ELF-1 (cell line): ENCODE measurements around the gene CHST9.
"Not testable (repeated sequence)": the region's sequence is repeated elsewhere in the genome, so short reads cannot be mapped to it uniquely, and the experiment has no call there.

ENCODE experiments used
- DNase-seq: peaks from one replicate; pipeline ENCODE4 v3.0.0-alpha.2; 2016; ENCODE audit warnings: low read depth, low spot score

The CHST9 gene

DNA sequence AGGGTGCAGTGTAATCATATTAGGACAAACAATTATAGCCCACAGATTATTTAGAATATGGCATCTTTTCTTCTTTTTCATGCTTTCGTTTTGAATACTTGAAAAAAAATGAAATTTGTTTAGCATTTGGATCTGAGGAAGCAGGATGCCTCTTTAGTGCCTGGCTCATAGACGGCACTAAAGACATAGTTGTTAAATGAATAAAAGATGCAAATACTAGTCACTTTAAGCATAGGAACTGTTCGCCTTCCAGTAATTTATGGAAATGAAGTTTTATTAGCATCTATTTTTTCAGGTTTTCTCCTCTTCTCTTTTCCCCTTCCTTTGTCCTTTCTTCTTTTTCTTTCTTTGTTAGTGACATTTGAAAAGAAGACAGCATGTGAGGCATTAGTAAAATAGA, 80.4 kb downstream of the CHST9 start:
- DNase-seq: no peak

DNA sequence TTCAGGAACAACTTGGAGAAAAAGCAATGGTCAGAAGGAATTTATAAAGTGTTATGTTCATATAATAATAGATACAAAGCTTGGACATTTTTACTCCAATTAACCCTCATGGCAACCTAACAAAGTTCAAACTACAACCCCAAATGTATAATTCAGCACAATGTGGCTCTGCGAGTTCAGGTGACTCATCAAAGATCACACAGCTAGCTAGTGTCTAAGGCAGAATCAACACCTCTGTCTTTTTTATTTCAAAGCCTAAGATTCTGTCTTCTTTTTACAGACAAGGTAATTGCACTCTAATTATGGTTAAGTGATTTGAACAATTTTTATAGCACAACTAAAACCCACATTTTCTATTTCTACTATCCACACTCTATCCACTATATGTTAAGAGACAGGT, 90.5 kb downstream of the CHST9 start:
- no peak for DNase-seq

DNA sequence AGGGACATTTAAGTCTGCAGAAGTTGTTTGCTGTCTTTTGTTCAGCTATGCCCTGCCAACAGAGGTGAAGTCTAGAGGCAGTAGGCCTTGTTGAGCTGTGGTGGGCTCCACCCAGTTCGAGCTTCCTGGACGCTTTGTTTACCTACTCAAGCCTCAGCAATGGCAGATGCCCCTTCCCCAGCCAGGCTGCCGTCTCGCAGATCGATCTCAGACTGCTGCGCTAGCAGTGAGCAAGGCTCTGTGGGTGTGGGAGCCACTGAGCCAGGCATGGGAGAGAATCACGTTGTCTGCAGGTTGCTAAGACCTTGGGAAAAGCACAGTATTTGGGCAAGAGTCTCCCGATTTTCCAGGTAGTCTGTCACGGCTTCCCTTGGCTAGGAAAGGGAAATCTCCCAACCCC, 91.8 kb downstream of the CHST9 start:
- not testable (repeated sequence) for DNase-seq

DNA sequence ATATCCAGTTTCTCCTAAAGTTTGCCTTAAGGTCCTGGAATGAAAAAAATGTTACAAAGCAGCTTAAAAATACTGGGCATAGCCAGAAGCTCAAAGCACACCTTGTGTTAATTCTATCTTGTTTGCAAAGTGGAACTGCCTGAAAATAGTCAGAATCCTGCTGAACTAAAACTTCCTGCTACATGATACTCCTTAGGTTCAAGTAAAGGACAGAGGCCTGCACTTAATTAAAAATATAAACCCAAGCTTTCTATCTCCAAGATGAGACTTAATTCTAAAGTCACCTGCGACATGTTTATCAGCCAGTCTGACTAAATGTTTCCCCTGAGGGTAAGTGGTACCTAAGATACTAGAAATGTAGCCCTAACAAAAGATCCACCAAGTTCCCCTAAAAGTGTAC, 103.4 kb downstream of the CHST9 start:
- no peak for DNase-seq

DNA sequence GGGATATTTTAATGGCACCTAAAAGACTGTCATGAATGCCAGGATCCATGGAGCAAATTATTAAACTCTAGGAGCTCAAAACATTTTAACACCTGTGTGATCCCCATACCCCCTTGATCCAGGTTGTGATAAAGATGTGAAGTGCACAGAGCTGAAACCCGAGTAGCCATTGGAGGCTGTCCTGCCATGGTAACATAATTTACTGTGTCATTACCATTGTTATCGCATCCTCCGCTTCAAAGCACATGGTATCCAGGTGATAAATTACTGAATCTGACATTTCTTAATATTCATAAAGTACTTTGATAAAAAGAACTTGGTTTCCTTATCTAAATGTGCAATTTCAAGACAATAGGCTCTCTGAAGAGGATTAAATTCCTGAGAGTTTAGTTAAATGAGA, 109.3 kb downstream of the CHST9 start:
- DNase-seq: no peak

DNA sequence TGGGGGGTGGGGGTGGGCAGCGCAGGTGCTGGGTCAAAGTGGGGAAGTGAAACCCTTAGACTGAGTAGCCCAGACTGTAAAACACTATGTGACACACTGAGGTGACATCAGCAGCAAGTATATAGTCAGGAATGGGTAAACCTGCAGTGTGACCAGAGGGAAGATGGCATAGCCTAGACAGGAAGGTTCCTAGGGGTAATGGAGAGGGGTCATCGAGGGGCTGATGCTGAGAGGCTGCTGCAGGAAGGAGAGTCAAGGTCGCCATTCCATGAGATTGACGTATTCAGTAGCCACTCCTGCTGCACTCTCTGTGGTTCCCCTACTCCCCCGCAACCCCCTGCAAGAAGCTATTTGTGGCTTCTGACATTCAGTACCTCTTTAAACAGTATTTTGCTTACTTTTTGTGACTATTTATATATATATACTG, 111.7 kb downstream of the CHST9 start:
- DNase-seq: no peak

DNA sequence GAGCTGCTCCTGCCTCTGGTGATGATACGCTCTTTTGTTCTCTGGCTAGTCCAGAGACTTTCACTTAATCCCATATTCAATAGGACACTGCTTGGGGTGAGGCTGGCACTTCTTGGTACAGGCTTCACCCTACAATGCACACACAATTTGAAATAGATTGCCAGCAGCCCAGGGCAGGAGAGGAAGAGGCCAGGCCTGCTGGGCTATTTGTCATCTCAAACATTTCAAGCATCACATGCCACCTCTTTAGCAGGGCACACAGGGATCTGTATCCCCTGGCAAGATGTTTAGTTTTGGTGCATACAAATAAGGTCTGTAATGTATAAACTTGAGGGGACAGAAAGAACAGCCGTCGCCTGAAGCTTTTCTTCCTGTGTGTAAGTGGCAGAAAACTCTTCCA, 120.4 kb downstream of the CHST9 start:
- DNase-seq: no peak

DNA sequence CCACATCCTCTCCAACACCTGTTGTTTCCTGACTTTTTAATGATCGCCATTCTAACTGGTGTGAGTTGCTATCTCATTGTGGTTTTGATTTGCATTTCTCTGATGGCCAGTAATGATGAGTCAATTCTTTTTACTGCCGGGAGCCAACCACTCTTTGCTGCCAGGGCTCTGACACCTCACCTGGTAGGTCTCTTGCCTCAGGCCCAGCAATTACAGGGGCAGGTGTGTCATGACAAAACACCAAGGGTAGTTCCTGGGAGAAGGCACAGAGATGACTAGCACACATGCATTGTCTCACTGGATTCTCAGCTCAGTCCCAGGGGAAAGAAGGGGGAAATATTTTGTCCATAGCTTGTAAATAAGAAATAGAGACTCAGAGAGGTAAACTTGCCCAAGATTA, 122.3 kb downstream of the CHST9 start:
- peak; percentile 30 for DNase-seq

DNA sequence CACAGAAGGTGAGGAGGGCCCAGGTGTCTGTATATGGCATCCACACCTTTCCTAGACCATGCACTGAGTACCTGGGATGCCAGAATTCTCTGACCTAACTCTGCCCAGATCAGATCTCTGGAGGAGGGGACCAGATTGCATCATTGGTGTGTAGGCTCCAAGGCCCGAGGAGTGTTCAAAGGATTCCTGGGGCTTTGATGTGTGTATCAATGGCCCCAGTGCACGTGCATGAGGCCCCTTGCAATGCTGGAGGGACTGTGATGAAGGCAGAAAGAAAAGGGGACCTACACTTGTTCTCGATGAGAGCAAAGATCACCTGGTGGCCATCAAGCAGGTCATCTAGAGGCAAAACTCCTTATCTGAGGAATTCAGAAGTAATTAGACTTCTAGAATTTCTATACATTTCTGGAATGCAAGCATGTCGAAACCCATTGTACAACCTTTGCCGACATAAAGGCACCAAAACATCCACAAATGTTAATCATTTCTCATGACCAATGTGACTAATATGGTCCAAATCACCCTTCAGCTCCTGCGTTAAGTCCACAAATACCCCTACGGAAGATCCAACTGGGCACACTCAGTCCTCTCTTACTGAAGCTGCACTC, 123.5 kb downstream of the CHST9 start:
- DNase-seq: no peak

DNA sequence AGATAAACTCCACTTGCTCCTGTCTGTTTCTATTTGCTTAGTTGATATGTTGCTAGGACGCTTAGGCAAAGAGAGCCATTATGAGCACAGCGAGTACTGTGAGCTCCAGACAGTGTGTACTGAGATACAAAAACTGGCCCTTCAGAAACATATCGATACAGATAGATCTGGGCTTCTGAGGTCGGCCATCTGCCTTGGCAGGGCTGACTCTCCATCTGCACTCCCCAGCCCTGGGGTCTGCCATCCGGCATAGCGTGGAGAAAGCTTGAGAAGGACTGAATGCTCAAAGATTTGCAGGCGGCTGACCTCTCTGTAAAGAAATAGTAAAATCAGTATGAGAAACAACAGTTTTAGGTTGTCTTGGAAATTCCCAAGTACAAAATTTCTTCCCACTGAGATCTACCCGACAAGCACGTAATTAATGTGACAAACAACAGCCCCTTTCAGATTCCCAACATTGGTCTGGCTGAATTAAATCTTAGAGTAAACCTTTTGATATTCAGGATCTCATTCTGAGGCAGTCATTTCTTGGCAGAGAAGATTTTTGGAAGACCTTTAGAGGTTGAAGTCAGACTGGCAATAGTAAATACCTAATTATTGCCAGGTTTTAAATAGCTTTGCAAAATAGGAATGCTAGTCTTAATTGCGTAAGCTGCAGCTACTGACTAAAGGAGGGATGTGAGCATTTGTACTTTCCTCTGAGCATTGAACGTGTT, 127.4 kb downstream of the CHST9 start:
- DNase-seq: no peak

DNA sequence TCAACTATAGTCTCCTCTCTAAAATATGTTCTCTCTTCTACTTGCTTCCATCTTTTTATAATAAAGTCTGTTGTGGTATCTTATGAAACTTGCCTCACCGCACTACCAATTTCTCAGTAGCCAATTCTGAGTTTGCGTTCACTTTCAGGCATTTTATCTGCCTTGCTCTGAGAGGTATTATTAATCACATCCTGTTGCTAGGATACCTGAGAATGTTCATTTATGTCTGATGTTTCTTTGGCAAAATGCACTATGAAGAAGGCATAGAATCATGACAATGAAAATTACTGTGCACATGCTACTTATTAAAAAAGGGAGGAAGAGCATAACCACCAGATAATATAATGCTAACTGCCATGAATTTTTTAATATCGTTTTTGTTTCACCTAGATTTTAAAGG, 130.2 kb downstream of the CHST9 start:
- no peak for DNase-seq

DNA sequence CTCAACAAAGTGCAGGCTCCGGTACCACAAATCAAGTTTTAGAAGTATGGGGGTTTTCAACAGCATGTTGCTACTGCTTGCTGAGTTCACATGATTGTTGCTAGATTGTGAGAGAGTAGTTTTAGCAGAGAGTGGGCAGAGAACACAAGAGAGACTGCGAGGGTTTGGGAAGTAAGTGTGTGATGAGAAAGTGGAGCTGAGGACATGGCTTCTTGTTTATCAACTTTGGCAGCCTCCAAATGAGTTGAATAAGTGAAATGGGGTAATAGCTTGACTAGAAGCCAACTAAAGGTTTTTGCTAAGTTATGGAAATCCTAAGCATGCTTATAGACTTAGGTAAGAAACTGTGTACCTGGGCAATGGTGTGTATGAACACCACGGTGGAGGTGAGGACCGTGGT, 135.1 kb downstream of the CHST9 start:
- no peak for DNase-seq

DNA sequence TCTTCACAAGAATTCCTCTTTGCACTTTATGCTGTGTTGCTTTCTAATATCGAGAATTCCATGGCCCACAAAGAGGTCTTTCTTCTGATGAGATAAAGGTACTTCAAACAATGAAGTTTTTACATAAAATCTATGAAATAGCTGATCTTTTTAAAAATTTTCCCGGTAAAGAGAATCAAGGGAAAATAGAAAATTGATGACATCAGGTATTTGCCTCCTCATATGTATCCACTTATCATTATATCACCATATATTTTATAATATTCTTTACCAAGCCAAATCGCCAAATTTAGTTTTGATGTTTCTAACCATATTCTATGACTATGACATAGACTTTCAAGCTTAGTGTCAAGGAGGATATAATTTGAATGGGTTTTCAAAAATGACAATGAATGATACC, 139.8 kb downstream of the CHST9 start:
- DNase-seq: no peak

DNA sequence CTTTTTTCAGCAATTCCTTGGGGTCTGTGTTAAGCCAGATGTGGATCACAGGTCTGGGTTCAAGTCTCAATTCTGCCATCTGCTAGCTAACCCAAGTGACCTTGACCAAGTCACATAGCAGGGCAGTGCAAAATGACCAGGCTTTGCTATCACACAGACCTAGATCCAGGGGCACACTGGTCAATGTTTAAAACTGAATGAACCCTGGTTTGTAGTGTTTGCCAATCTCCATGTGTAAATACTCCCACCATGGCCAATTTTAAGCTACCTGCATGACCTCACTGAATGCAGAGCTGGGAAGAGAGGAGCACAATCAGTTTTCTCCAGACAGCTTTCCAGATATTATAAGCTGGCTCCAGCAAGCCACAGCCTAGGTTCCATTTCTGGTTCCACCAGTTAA, 142.9 kb downstream of the CHST9 start:
- DNase-seq: no peak

DNA sequence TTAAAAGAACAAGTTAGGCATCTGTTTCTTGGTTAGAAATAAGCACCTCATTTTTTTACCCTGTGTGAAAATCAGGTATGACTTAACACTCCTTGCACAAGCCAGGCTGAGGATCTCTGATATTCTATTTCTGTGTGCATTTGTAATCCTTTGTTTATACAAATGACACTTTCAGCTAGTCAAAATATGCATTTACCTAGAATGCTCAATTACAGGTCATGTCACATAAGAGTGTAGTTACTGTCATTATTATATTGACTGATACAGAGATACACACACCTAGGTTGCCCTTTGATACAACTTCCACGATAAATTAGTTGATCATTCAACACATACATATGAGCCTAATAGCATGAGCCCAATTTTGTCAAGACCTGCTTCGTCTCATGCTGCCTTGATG, 144.3 kb downstream of the CHST9 start:
- DNase-seq: no peak

DNA sequence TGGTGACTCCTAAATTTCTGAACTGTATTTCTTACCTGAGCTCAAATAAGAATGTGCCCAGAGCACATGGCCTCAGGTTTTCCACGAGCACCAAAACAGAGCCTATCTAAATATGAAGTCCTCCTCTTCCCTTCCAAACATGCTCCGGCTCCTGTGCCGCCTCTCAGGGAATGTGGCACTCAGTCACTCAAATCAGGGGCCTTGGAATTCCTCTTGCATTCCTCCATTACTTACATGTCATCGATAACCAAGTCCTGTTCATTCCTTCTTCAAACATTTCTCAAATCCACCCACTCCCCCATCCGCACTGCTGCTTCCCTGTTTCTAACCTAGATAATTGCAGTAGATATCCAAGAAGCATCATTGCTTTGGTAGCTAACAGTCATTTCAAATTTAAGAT, 151.4 kb downstream of the CHST9 start:
- peak; percentile 9 for DNase-seq

DNA sequence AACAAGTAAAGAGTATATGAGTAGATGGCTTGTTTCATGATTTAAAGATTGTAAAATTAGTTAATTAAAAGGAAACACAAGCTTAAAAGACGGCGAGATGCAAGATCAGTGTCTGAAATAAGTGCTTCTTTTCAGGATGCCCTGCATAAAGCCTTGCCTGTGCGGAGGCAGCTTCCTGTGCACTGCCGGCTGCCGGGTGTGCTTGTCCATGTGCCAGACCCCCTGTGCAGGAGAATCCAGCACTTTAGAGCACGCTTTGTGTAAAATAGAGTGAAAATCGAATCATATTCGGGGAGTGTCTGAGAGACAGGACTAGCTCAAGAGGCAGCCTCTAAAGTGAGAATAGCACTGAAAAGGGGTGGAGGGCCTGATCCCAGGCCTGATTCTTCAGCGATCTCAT, 154.7 kb downstream of the CHST9 start:
- no peak for DNase-seq

DNA sequence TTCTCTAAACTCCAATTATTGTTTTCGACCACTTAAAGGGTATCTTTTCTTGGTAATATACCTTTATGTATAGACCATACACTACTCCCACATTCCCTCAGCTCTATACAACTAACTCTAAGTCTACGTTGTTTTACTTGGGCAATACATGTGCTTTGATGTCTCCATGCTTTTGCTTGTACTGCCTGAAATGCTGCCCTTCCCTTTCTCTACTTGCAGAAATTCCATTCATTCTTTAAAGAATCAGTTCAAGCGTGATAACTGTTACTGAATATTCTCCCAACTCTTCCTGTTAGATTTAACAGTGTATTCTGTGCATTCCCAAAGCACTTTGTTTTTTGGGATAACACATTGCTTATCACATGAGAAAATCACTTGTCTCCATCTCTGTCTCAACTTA, 162.6 kb downstream of the CHST9 start:
- DNase-seq: no peak

DNA sequence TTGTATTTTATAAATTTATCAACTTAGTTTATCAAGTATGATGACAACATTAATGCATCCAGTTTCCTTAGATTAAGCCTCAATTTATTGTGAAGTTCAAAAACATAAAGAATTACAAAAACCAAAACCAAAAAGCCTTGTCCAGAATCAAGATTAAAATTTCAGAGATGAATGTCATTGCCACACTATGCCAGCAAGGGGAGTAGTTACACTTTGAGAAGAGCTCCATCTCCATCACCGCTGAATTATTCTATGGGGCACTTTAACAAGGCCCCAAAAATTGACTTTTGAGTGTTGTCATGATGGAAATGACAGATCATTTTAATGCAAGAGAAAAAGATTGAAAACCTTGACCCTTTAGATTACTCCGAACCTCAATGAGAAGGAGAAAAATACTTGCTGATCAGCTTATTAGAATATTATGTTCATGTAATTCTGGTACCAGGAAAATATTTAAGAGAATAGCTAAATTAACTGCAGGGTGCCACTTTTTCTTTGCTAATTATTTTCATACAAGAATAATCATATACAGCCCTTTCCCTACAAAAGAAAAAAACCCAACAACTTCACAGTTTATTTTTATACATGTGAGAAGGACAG, 167.1 kb downstream of the CHST9 start:
- no peak for DNase-seq

DNA sequence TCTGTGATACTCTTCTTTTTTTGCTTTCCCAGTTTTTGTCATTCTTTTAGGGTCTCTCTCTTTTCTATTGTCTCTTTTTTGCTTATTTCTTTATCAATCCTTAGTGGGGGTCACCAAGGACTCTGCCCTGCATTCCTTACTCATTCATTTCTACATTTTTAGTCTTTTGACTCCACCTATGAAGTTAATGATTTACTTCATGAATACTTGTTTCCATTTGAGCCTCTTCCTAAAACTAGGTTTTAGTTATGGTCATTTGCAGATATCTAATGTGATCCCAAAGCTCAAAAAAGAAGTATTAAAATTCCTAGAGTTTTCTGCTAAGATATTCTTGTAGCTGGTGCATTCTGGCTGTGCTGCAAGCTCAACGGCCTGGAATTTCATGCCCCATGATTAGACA, 170.3 kb downstream of the CHST9 start:
- no peak for DNase-seq

DNA sequence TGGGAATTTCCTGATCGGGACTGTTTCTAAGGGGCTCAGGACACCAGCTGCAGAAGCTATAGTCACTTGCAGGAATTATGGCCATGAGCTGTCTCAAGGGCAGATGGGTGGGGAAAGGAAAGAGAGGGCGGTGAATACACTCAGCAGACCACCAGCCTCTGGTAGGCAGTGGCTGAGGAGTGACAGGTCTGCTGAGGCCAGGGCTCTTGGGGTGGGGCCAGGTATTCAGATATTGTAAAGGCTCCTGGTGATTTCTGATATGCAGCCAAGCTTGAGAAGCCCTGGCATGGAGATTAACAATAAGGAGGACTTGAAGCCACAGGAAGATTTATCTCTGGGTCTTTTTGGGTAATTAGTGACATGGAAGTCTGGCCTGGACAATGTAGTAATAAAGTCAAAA, 174.3 kb downstream of the CHST9 start:
- no peak for DNase-seq

DNA sequence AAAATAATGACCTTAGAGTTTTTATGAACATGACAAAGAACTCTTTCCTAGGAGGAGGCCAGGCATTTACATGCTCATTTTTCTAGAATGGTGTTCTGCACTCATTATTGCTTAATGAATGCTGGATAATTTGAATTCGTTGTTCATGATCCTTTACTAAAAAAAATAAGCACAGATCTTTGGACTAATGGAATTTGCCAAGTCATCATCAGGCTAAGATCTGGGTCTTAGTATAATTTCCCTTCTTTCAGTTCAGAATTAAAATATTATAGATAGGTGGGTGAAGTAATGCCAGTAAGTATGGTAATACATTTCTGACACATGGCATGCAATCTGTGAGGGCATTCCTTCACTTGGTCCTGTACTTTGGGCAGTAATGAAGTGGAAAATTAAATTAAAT, 175.8 kb downstream of the CHST9 start:
- DNase-seq: no peak

DNA sequence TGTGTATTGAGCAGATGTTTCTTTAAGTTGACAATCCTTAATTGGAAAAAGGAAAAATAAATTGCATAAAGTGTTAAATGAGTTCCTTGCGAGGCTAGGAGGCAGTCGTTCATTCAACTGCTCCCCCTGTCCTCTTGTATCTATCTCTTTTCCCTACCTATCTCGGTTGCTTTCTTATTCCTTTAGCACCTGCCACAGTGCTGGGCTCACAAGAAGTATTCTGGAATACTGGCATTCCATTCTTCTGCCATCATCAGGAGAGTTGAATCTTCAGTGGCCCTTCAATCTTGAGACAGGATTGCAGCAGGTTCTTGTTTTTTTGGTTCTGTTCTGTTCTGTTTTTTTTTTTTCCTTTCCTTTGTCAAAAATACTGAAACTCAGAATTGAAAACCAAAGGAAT, 176.5 kb downstream of the CHST9 start:
- no peak for DNase-seq
